Osteoblast (primary cell): ENCODE results near the gene INSL3. TPM values are rescaled to one million over a fixed set of nuclear protein-coding genes. Genes with fewer than 3 reads are reported as not detected.

Source experiments
- DNase-seq: peaks from one replicate; pipeline ENCODE4 v3.0.0; 2011; ENCODE audit warnings: low spot score, mixed read lengths; ENCODE audit not compliant: insufficient read length; ENCODE audit errors: missing footprints
- H2AFZ ChIP-seq: 2 replicates; pipeline ENCODE4 v1.6.0; 2011; ENCODE audit warnings: mild to moderate bottlenecking, low read length
- H3K27ac ChIP-seq: 2 replicates; pipeline ENCODE4 v1.5.1; 2011; ENCODE audit warnings: mild to moderate bottlenecking, low read depth, low read length, moderate library complexity
- H3K27me3 ChIP-seq: 2 replicates; pipeline ENCODE4 v1.6.0; 2012; ENCODE audit warnings: mild to moderate bottlenecking, control low read depth, inconsistent platforms, low read length, moderate library complexity; ENCODE audit not compliant: insufficient read depth
- H3K36me3 ChIP-seq: 2 replicates; pipeline ENCODE4 v1.5.1; 2011; ENCODE audit warnings: mild to moderate bottlenecking, low read length, control low read depth, moderate library complexity; ENCODE audit not compliant: insufficient read depth
- H3K4me1 ChIP-seq: 2 replicates; pipeline ENCODE4 v1.5.1; 2011; ENCODE audit warnings: mild to moderate bottlenecking, low read length, control low read depth, moderate library complexity; ENCODE audit not compliant: insufficient read depth
- H3K4me2 ChIP-seq: 2 replicates; pipeline ENCODE4 v1.6.0; 2011; ENCODE audit warnings: mild to moderate bottlenecking, low read length; ENCODE audit not compliant: insufficient read depth
- H3K4me3 ChIP-seq: fragments of 200-600 bp; sonication (generic); 3 replicates; pipeline ENCODE4 v1.5.1; 2012; ENCODE audit warnings: mild to moderate bottlenecking, low read length, inconsistent platforms; ENCODE audit not compliant: insufficient read depth
- H3K79me2 ChIP-seq: 2 replicates; pipeline ENCODE4 v1.6.0; 2012; ENCODE audit warnings: mild to moderate bottlenecking, low read length, control low read depth, inconsistent platforms; ENCODE audit not compliant: insufficient read depth
- H3K9me3 ChIP-seq: 2 replicates; pipeline ENCODE4 v1.5.1; 2011; ENCODE audit warnings: low read depth, low read length, control low read depth
- H4K20me1 ChIP-seq: 2 replicates; pipeline ENCODE4 v1.6.0; 2012; ENCODE audit warnings: mild to moderate bottlenecking, low read length, control low read depth; ENCODE audit not compliant: insufficient read depth
- total RNA-seq: library from RNA; depleted of rRNA; stranded (reverse); fragments of >200 nt; gene quantifications from 2 replicates; pipeline ENCODE4 v1.2.3, GENCODE V29; 2012
- TF ChIP-seq, protein P1 (sequence below): IDR thresholded peaks from 2 replicates; pipeline ENCODE4 v1.5.1; 2011; ENCODE audit warnings: mild to moderate bottlenecking, low read depth, low read length, moderate library complexity; ENCODE audit errors: extremely low read depth

Gene INSL3
- total RNA-seq, 1 donor = not detected

GRCh38 chr19:17843908-17844490, 22.7 kb upstream of the INSL3 start:
- Histone ChIP-seq H3K4me1 (peaks cover 3% of the 10 kb centered on the region), H4K20me1 (no peaks in the 10 kb centered on the region), H3K9me3 (no peaks in the 10 kb centered on the region), H3K27me3 (no peaks in the 10 kb centered on the region), H3K27ac (no peak overlapping the region), H2AFZ (no peak overlapping the region), H3K4me2 (no peak overlapping the region), H3K79me2 (no peaks in the 10 kb centered on the region), H3K36me3 (no peaks in the 10 kb centered on the region), H3K4me3 (no peak overlapping the region)
- DNase-seq = peak; percentile 68
- TF ChIP-seq, protein P1, sequence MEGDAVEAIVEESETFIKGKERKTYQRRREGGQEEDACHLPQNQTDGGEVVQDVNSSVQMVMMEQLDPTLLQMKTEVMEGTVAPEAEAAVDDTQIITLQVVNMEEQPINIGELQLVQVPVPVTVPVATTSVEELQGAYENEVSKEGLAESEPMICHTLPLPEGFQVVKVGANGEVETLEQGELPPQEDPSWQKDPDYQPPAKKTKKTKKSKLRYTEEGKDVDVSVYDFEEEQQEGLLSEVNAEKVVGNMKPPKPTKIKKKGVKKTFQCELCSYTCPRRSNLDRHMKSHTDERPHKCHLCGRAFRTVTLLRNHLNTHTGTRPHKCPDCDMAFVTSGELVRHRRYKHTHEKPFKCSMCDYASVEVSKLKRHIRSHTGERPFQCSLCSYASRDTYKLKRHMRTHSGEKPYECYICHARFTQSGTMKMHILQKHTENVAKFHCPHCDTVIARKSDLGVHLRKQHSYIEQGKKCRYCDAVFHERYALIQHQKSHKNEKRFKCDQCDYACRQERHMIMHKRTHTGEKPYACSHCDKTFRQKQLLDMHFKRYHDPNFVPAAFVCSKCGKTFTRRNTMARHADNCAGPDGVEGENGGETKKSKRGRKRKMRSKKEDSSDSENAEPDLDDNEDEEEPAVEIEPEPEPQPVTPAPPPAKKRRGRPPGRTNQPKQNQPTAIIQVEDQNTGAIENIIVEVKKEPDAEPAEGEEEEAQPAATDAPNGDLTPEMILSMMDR = no peak

- Histone ChIP-seq H3K27me3 (no peaks in the 10 kb centered on the region), H3K79me2 (no peaks in the 10 kb centered on the region), H3K4me2 (no peak overlapping the region), H3K9me3 (no peaks in the 10 kb centered on the region), H2AFZ (no peak overlapping the region), H3K27ac (no peak overlapping the region), H4K20me1 (no peaks in the 10 kb centered on the region), H3K4me3 (no peak overlapping the region), H3K4me1 (peaks cover 3% of the 10 kb centered on the region), H3K36me3 (no peaks in the 10 kb centered on the region)
- TF ChIP-seq, protein P1 = no peak
- DNase-seq = peak; percentile 77
Observed at GRCh38 chr19:17843292-17843827, 22.0 kb upstream of the INSL3 start.

GRCh38 chr19:17842663-17843291, 21.5 kb upstream of the INSL3 start:
- H3K27ac ChIP-seq = no peak overlapping the region
- no peak overlapping the region for H2AFZ ChIP-seq
- TF ChIP-seq, protein P1 = no peak
- H3K4me2 ChIP-seq = no peak overlapping the region
- peak; percentile 72 for DNase-seq
- no peaks in the 10 kb centered on the region for H3K36me3 ChIP-seq
- no peaks in the 10 kb centered on the region for H3K79me2 ChIP-seq
- no peak overlapping the region for H3K4me3 ChIP-seq
- H3K4me1 ChIP-seq = peaks cover under 1% of the 10 kb centered on the region
- H3K9me3 ChIP-seq = no peaks in the 10 kb centered on the region
- H4K20me1 ChIP-seq = no peaks in the 10 kb centered on the region
- H3K27me3 ChIP-seq = no peaks in the 10 kb centered on the region
